Eye (tissue), 1 donor: ENCODE results near the gene FAAP100.

Experiments
- DNase-seq: peaks from one replicate; pipeline ENCODE4 v3.0.0-alpha.2; 2015

FAAP100 gene

GRCh38 chr17:81522491-81523401 lies 29.4 kb downstream of the FAAP100 start:
- DNase-seq, result peak; percentile 91

GRCh38 chr17:81520021-81520901 lies 31.9 kb downstream of the FAAP100 start:
- no peak for DNase-seq

GRCh38 chr17:81519284-81520020 lies 32.7 kb downstream of the FAAP100 start:
- no peak for DNase-seq

- DNase-seq, result no peak
Observed at GRCh38 chr17:81518785-81519283, 33.3 kb downstream of the FAAP100 start.

GRCh38 chr17:81518113-81518784 lies 33.9 kb downstream of the FAAP100 start:
- peak; percentile 54 for DNase-seq

- DNase-seq, result no peak
Observed at GRCh38 chr17:81517339-81518112, 34.6 kb downstream of the FAAP100 start.

- DNase-seq, result no peak
Observed at GRCh38 chr17:81517009-81517338, 35.2 kb downstream of the FAAP100 start.

GRCh38 chr17:81516439-81516838 lies 35.7 kb downstream of the FAAP100 start:
- no peak for DNase-seq

- no peak for DNase-seq
Observed at GRCh38 chr17:81515530-81516041, 36.6 kb downstream of the FAAP100 start.

- peak; percentile 83 for DNase-seq
Observed at GRCh38 chr17:81514739-81515529, 37.2 kb downstream of the FAAP100 start.

- no peak for DNase-seq
Observed at GRCh38 chr17:81514489-81514738, 37.7 kb downstream of the FAAP100 start.

- DNase-seq, result peak; percentile 79
Observed at GRCh38 chr17:81513753-81514488, 38.2 kb downstream of the FAAP100 start.

- DNase-seq, result peak; percentile 88
Observed at GRCh38 chr17:81513372-81513752, 38.8 kb downstream of the FAAP100 start.

GRCh38 chr17:81512562-81513371 lies 39.4 kb downstream of the FAAP100 start, which contains the start of gene ACTG1:
Gene ACTG1 (minus strand): TSS chr17:81512799. CDS start chr17:81512354, 445 bp downstream.
- DNase-seq, result peak; percentile 97

GRCh38 chr17:81511804-81512561 lies 40.2 kb downstream of the FAAP100 start:
- DNase-seq, result no peak

- DNase-seq, result no peak
Observed at GRCh38 chr17:81511554-81511803, 40.7 kb downstream of the FAAP100 start.

GRCh38 chr17:81510785-81511553 lies 41.2 kb downstream of the FAAP100 start:
- DNase-seq, result peak; percentile 63
